Upper lobe of right lung (tissue), 1 donor: ENCODE results near the gene KIAA0408. TPM values are rescaled to one million over a fixed set of nuclear protein-coding genes. Genes with fewer than 3 reads are reported as not detected.
A peak's percentile ranks its signal among the peaks of the same experiment; 100 is the strongest.

Experiments
- ATAC-seq: fragments of 200-7000 bp; cut with Tn5 transposase; one replicate; pipeline ENCODE4 v1.9.1; 2020; ENCODE audit warnings: mild to moderate bottlenecking, moderate library complexity
- DNase-seq: peaks from one replicate; pipeline ENCODE4 v3.0.0-alpha.2; 2020
- H3K27ac ChIP-seq: fragments of 200-600 bp; one replicate; pipeline ENCODE4 v1.8.0; 2022
- H3K27me3 ChIP-seq: fragments of 200-600 bp; one replicate; pipeline ENCODE4 v1.8.0; 2022; ENCODE audit warnings: mild to moderate bottlenecking
- H3K36me3 ChIP-seq: fragments of 200-600 bp; one replicate; pipeline ENCODE4 v1.8.0; 2022
- H3K4me1 ChIP-seq: fragments of 200-600 bp; one replicate; pipeline ENCODE4 v1.8.0; 2022
- H3K4me3 ChIP-seq: fragments of 200-600 bp; one replicate; pipeline ENCODE4 v1.8.0; 2022; ENCODE audit warnings: mild to moderate bottlenecking
- H3K9me3 ChIP-seq: fragments of 200-600 bp; one replicate; pipeline ENCODE4 v1.8.0; 2022
- CTCF ChIP-seq: fragments of 200-600 bp; IDR thresholded peaks from one replicate; pipeline ENCODE4 v1.8.0; 2022; ENCODE audit warnings: antibody characterized with exemption
- intact Hi-C: fragments of 100-400 bp; cut with DNase I; formaldehyde crosslinking; loops from one replicate; pipeline ENCODE4 v1.11.0; 2022
- total RNA-seq: library from RNA; stranded (reverse); fragmentation: NEBNext Ultra II Directional; extraction: Animal tissue kit (Norgen Biotek cat#: 25700); gene quantifications from one replicate; pipeline ENCODE4 v1.2.1, GENCODE V29; 2021
- donor health status: DM: no; HTN: yes; CAD: no; lungs with severe emphysema.

Gene KIAA0408
- total RNA-seq, 1 donor from 2014 or later: 55.0 TPM

- ATAC-seq (no peak), DNase-seq (no peak)
- H3K4me3 ChIP-seq: no peak overlapping the region
- no peak overlapping the region for H3K27ac ChIP-seq
- H3K27me3 ChIP-seq: no peaks in the 10 kb centered on the region
- H3K36me3 ChIP-seq: no peaks in the 10 kb centered on the region
- intact Hi-C loops: no loop called here
- H3K9me3 ChIP-seq: no peaks in the 10 kb centered on the region
- no peaks in the 10 kb centered on the region for H3K4me1 ChIP-seq
- no peak for TF ChIP-seq CTCF
These were observed 12.4 kb upstream of the KIAA0408 start for GRCh38 chr6:127471379-127472255.

GRCh38 chr6:127468936-127469335, 9.7 kb upstream of the KIAA0408 start:
- intact Hi-C loops: loop anchor here (10.0 kb wide), 1 partner anchor 66 kb away; no protein-coding TSS in a partner anchor
- Histone ChIP-seq H3K4me3 (no peak overlapping the region), H3K9me3 (no peaks in the 10 kb centered on the region), H3K4me1 (peaks cover 7% of the 10 kb centered on the region), H3K27me3 (no peaks in the 10 kb centered on the region), H3K27ac (no peak overlapping the region), H3K36me3 (no peaks in the 10 kb centered on the region)
- DNase-seq (no peak), ATAC-seq (no peak)
- TF ChIP-seq CTCF: no peak

GRCh38 chr6:127466416-127466815, 7.2 kb upstream of the KIAA0408 start:
- no peak for DNase-seq
- H3K27ac ChIP-seq: no peak overlapping the region
- H3K36me3 ChIP-seq: no peaks in the 10 kb centered on the region
- H3K4me3 ChIP-seq: no peak overlapping the region
- no peak for ATAC-seq
- intact Hi-C loops: loop anchor here (10.0 kb wide), 1 partner anchor 68 kb away; no protein-coding TSS in a partner anchor
- no peaks in the 10 kb centered on the region for H3K27me3 ChIP-seq
- peaks cover 7% of the 10 kb centered on the region for H3K4me1 ChIP-seq
- no peaks in the 10 kb centered on the region for H3K9me3 ChIP-seq
- TF ChIP-seq CTCF: no peak

GRCh38 chr6:127464881-127465459, 5.8 kb upstream of the KIAA0408 start:
- H3K27ac ChIP-seq: peak overlapping the region; percentile 14
- no peak overlapping the region for H3K4me3 ChIP-seq
- intact Hi-C loops: loop anchor here (10.0 kb wide), 1 partner anchor 70 kb away; no protein-coding TSS in a partner anchor
- H3K27me3 ChIP-seq: no peaks in the 10 kb centered on the region
- peak; percentile 94 for ATAC-seq
- DNase-seq: peak; percentile 73
- peaks cover 8% of the 10 kb centered on the region for H3K4me1 ChIP-seq
- no peaks in the 10 kb centered on the region for H3K36me3 ChIP-seq
- H3K9me3 ChIP-seq: no peaks in the 10 kb centered on the region
- TF ChIP-seq CTCF: peak; percentile 85

- Histone ChIP-seq H3K4me1 (peaks cover 15% of the 10 kb centered on the region), H3K27ac (peak overlapping the region; percentile 70), H3K9me3 (no peaks in the 10 kb centered on the region), H3K36me3 (no peaks in the 10 kb centered on the region), H3K27me3 (no peaks in the 10 kb centered on the region), H3K4me3 (no peak overlapping the region)
- ATAC-seq (peak; percentile 61), DNase-seq (no peak)
- no peak for TF ChIP-seq CTCF
- intact Hi-C loops: loop anchor here (10.0 kb wide), 1 partner anchor 70 kb away; no protein-coding TSS in a partner anchor
These were observed 5.1 kb upstream of the KIAA0408 start for GRCh38 chr6:127464161-127464880.
